Astrocyte (in vitro differentiated cells and primary cell): ENCODE measurements around the gene PPIE.

Source experiments
- CTCF ChIP-seq: IDR thresholded peaks from 2 replicates; pipeline ENCODE4 v1.5.1; 2011; ENCODE audit warnings: low read depth, mild to moderate bottlenecking, inconsistent platforms, low read length, moderate library complexity; ENCODE audit not compliant: insufficient read depth
- EZH2 ChIP-seq: IDR thresholded peaks from 2 replicates; pipeline ENCODE4 v1.6.1; 2012; ENCODE audit warnings: mild to moderate bottlenecking, low read length, inconsistent platforms; ENCODE audit not compliant: insufficient read depth

- TF ChIP-seq CTCF (no peak), EZH2 (no peak)
Observed at GRCh38 chr1:39761016-39761415, 22.3 kb downstream of the PPIE start.
